GM21360 (cell line): ENCODE measurements around the gene PAK1.
"Not testable (repeated sequence)": the region's sequence is repeated elsewhere in the genome, so short reads cannot be mapped to it uniquely, and the experiment has no call there.

Source experiments
- ATAC-seq: cut with Tn5 transposase; IDR thresholded peaks from one replicate; pipeline ENCODE4 v1.9.1; 2021; ENCODE audit warnings: mild to moderate bottlenecking, moderate library complexity; ENCODE audit not compliant: unreplicated experiment

Gene PAK1

GRCh38 chr11:77473801-77474683, at the start of gene PAK1:
PAK1 (minus strand) TSS chr11:77474094; CDS start chr11:77392520, 81,574 bp downstream.
- peak; percentile 52 for ATAC-seq

- no peak for ATAC-seq
These were observed 48.3 kb upstream of the PAK1 start for GRCh38 chr11:77522215-77522614.

- ATAC-seq, result no peak
These were observed 46.0 kb upstream of the PAK1 start for GRCh38 chr11:77519847-77520246.

- ATAC-seq, result no peak
These were observed 44.6 kb upstream of the PAK1 start for GRCh38 chr11:77518471-77518870.

- ATAC-seq, result no peak
These were observed 43.9 kb upstream of the PAK1 start for GRCh38 chr11:77517753-77518152.

- no peak for ATAC-seq
These were observed 43.3 kb upstream of the PAK1 start for GRCh38 chr11:77517226-77517625.

- ATAC-seq, result no peak
These were observed 41.6 kb upstream of the PAK1 start for GRCh38 chr11:77515483-77515882.

- ATAC-seq, result no peak
These were observed 41.2 kb upstream of the PAK1 start for GRCh38 chr11:77515063-77515462.

- no peak for ATAC-seq
These were observed 38.2 kb upstream of the PAK1 start for GRCh38 chr11:77512092-77512491.

- no peak for ATAC-seq
These were observed 37.0 kb upstream of the PAK1 start for GRCh38 chr11:77510851-77511250.

- no peak for ATAC-seq
These were observed 36.2 kb upstream of the PAK1 start for GRCh38 chr11:77510095-77510494.

- ATAC-seq, result no peak
These were observed 34.1 kb upstream of the PAK1 start for GRCh38 chr11:77508019-77508418.

- ATAC-seq, result no peak
These were observed 33.0 kb upstream of the PAK1 start for GRCh38 chr11:77506857-77507256.

- ATAC-seq, result no peak
These were observed 32.1 kb upstream of the PAK1 start for GRCh38 chr11:77505956-77506355.

- ATAC-seq, result no peak
These were observed 29.1 kb upstream of the PAK1 start for GRCh38 chr11:77503006-77503405.

GRCh38 chr11:77502346-77502905, 28.5 kb upstream of the PAK1 start:
- ATAC-seq, result no peak

GRCh38 chr11:77501758-77502157, 27.9 kb upstream of the PAK1 start:
- no peak for ATAC-seq

GRCh38 chr11:77497368-77497767, 23.5 kb upstream of the PAK1 start:
- no peak for ATAC-seq

- ATAC-seq, result no peak
These were observed 21.6 kb upstream of the PAK1 start for GRCh38 chr11:77495526-77495925.

GRCh38 chr11:77490035-77490434, 16.1 kb upstream of the PAK1 start:
- not testable (repeated sequence) for ATAC-seq

GRCh38 chr11:77487790-77488189, 13.9 kb upstream of the PAK1 start:
- no peak for ATAC-seq

GRCh38 chr11:77479746-77480352, 6.0 kb upstream of the PAK1 start:
- no peak for ATAC-seq
